DMS 273 (cell line): Measurements from ENCODE around the gene BDKRB1.

Experiments
- DNase-seq: peaks from one replicate; lab custom pipeline; 2025; ENCODE audit not compliant: unreplicated experiment; lab: John Stamatoyannopoulos, UW

BDKRB1 gene

GRCh38 chr14:96255501-96256366 is at the start of gene BDKRB1:
Gene BDKRB1, plus strand, starts transcription at chr14:96256210. Its CDS starts 7,473 bp downstream, at chr14:96263683.
- DNase-seq: no peak

DNA sequence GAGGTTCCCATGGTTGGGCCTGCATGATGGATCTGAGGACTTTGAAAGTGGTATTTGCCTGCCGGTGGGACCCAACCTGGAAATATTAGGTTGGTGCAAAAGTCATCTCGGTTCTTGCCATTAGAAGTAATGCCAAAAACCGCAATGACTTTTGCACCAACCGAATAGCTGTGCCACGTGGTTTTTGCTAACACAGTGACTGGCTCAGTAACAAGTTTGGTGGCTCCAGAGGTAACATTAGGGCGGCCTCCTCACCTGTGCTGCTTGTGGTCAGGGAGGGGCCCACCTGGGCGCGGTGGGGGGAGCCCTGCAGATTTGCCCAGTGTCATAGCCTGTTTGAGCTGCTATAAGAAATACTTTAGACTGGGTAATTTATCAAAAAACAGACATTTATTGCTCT is 49.5 kb upstream of the BDKRB1 start:
- DNase-seq: peak; percentile 35

GRCh38 chr14:96207686-96208085 is 48.3 kb upstream of the BDKRB1 start:
- DNase-seq: no peak

DNA sequence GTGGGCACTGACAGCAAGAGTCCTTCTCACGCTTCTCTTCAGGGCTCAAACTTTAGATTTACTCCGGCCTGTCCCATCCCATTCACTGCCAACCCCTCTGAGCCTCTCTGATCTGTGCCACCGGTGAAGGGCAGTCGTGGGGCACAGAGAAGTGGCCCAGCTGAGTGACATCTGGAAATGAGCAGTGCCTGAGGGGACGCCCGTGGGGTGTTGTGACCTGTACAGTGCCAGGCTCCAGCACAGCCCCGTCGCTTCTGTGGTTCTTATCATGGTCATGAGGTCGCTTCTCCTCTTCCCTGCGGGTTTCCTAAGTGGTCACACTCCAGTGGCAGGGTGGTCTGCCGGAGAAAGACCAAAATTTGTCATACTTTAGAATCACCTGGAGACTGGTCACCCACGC is 47.3 kb upstream of the BDKRB1 start:
- DNase-seq: no peak

DNA sequence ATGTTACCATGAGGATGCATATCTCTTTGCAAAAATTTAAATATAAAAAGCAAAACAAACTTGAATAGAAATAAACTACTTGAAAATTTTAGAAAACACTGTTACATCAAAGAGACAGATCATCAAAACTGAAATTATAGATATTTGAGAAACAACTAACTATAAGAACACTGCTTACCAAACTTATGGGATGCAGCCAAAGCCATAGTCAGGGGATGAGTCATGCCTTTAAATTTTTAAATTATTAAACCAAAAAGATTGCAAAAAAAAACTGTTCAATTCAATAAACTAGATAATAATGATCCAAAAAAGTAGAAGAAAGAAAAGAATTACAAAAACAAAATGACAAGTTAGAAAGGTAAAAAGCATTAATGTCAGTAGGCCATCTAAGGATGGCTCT is 43.9 kb upstream of the BDKRB1 start:
- no peak for DNase-seq

- DNase-seq: no peak
Observed at GRCh38 chr14:96212896-96213295, 43.1 kb upstream of the BDKRB1 start.

DNA sequence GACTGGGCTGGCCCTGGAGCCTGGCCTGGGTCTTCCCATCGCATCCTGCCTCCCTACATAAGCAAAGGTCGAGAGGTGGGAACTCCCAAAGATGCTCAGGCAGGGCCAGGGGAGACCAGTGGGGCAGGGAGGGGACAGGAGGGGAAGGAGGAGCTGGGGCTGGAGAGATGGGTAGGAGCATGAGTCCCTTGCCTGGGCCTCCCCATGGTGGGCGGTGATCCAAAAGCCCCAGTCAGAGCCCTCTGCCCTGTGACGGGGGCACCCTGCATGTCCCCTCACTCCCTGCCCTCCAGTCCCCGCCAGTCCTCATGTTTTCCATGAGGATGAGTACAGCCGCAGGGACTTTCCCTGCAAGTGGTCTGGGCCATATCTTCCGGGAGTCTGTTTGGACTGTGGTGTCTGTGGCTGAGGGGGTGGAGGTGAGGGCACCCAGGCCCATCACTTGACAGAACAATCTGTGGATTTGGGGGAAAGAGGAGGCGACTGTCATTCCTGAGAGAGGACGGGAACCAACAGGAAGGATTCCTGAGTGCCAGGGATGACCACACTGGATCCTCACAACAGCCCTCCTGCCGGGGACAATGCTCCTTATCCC is 42.0 kb upstream of the BDKRB1 start:
- DNase-seq: no peak

DNA sequence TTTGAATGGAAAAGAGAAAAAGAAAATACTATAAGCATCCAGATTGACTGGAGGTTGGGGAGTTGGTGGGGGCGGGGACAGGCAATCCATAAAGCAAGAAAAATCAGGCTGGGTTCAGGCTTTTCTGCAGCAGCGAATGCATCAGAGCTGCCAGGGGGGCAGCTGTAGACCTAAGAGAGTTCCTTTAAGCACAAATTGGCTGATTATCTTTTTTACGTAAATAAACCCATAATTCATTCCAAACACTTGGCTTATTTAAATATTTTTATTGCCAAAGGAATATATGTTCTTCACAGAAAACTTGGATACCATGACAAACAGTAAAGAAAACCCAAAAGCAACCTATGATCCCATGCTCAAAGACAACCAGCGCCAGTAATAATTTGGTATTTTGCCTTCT is 41.2 kb upstream of the BDKRB1 start:
- no peak for DNase-seq

GRCh38 chr14:96215452-96216244 is 40.4 kb upstream of the BDKRB1 start:
- peak; percentile 40 for DNase-seq

GRCh38 chr14:96216627-96217026 is 39.4 kb upstream of the BDKRB1 start:
- no peak for DNase-seq

GRCh38 chr14:96217376-96217913 is 38.6 kb upstream of the BDKRB1 start:
- DNase-seq: peak; percentile 58

GRCh38 chr14:96221109-96221650 is 34.8 kb upstream of the BDKRB1 start:
- no peak for DNase-seq

GRCh38 chr14:96221841-96222240 is 34.2 kb upstream of the BDKRB1 start:
- no peak for DNase-seq

GRCh38 chr14:96224480-96225096 is 31.4 kb upstream of the BDKRB1 start:
- DNase-seq: no peak

DNA sequence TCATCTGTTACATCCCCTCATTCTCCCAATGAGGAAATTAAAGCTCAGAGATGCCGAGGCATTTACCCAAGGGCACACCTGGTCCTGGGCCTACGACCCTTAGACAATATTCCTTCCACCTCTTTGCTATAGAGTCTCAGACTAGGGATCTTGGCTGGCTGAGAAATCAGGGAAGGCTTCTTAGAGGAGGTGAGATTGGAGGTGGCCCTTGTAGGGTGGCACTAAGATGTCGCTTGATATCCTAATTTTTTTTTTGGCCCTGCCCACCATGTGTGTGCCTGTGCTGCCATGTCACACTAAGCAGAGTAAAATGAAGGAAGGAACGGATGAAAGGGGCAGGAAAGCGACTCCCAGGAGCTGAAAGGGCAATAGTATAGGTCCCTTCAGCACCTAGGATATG is 30.8 kb upstream of the BDKRB1 start:
- no peak for DNase-seq

- DNase-seq: peak; percentile 33
Observed at GRCh38 chr14:96225745-96226151, 30.3 kb upstream of the BDKRB1 start.

DNA sequence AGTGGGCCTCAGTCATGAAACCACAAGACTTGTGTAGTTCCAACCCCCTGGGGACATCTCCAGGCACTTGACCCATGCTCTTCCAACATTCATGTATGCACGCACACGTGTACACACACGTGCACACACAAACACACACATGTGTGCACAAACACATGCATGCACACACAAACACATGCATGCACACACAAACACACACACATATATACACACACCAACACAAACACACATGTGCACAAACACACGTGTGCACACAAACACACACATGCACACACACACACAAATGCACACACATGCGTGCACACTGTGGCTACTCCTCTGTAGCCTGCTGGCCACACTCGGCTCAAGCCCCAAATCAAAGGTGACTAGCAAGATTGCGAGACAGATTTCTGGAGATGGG is 28.6 kb upstream of the BDKRB1 start:
- no peak for DNase-seq

GRCh38 chr14:96229315-96229714 is 26.7 kb upstream of the BDKRB1 start:
- no peak for DNase-seq

GRCh38 chr14:96231056-96231455 is 25.0 kb upstream of the BDKRB1 start:
- no peak for DNase-seq

DNA sequence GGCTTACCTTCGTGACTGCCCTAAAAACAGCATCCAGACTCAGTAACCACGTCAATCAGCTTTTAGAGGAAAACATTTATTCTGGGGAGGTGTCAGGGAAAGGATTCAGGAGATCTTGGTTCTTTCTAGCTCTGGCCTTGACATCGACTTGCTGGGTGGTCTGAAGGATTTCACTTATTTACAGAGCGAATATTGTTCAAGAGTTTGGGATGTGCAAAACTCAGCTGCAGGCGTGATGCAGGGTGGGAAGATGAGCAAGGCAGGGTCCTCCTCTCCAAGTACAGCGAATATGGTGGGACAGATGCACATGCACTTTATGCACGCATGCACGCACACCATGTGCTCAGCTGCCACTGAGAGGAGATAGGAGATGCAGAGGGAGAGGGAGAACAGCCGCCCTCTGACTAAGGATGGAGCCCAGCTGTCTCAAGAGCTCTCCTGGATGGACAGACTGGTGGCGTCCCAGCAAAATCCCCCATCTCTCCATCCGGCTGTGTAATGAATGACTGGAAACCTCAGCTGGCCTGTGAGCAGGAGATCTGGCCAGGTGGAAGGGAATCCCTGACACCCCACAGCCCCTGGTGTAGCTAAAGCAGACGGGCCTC is 24.4 kb upstream of the BDKRB1 start:
- peak; percentile 31 for DNase-seq
